GM23338 (cell line): ENCODE measurements around the gene RAB22A. TPM values are rescaled to one million over a fixed set of nuclear protein-coding genes. Genes with fewer than 3 reads are reported as not detected.

ENCODE experiments used
- ATAC-seq: fragments of 200-7000 bp; cut with Tn5 transposase; 3 replicates; pipeline ENCODE4 v1.9.1; 2020
- DNase-seq: peaks from one replicate; pipeline ENCODE4 v3.0.0-alpha.2; 2015; ENCODE audit warnings: low spot score
- H2AFZ ChIP-seq: fragments of 200-600 bp; sonication (generic); 2 replicates; pipeline ENCODE4 v1.8.0; 2016; ENCODE audit warnings: antibody characterized with exemption, mild to moderate bottlenecking, moderate library complexity
- H3F3A ChIP-seq: fragments of 200-600 bp; sonication (generic); replicated peaks from 2 replicates; pipeline ENCODE4 v1.8.0; 2017; ENCODE audit warnings: antibody characterized with exemption, mixed run types, low read depth
- H3K27ac ChIP-seq: fragments of 200-600 bp; sonication (generic); 2 replicates; pipeline ENCODE4 v1.6.1; 2016; ENCODE audit warnings: low read depth
- H3K27me3 ChIP-seq: fragments of 200-600 bp; sonication (generic); 2 replicates; pipeline ENCODE4 v1.8.0; 2016; ENCODE audit warnings: mild to moderate bottlenecking, mixed run types, moderate library complexity; ENCODE audit not compliant: insufficient read depth
- H3K36me3 ChIP-seq: fragments of 200-600 bp; sonication (generic); 2 replicates; pipeline ENCODE4 v1.8.0; 2016; ENCODE audit warnings: mild to moderate bottlenecking; ENCODE audit not compliant: insufficient read depth
- H3K4me1 ChIP-seq: fragments of 200-600 bp; sonication (generic); 2 replicates; pipeline ENCODE4 v1.8.0; 2016; ENCODE audit warnings: mild to moderate bottlenecking, moderate library complexity; ENCODE audit not compliant: insufficient read depth
- H3K4me2 ChIP-seq: fragments of 200-600 bp; sonication (generic); 2 replicates; pipeline ENCODE4 v1.7.1; 2017; ENCODE audit warnings: mixed run types
- H3K4me3 ChIP-seq: fragments of 200-600 bp; sonication (generic); 2 replicates; pipeline ENCODE4 v1.6.1; 2016; ENCODE audit warnings: mixed run types
- H3K79me2 ChIP-seq: fragments of 200-600 bp; sonication (generic); replicated peaks from 2 replicates; pipeline ENCODE4 v1.8.0; 2017; ENCODE audit warnings: mild to moderate bottlenecking; ENCODE audit not compliant: insufficient read depth
- H3K9me2 ChIP-seq: fragments of 200-600 bp; sonication (generic); 2 replicates; pipeline ENCODE4 v1.8.0; 2017; ENCODE audit not compliant: insufficient read depth
- H4K20me1 ChIP-seq: fragments of 200-600 bp; sonication (generic); replicated peaks from 2 replicates; pipeline ENCODE4 v1.8.0; 2017; ENCODE audit warnings: mild to moderate bottlenecking; ENCODE audit not compliant: insufficient read depth
- H3K27ac Mint-ChIP-seq: 2 replicates; pipeline ENCODE4 v1.8.0; 2020; ENCODE audit warnings: inconsistent platforms, mild to moderate bottlenecking, moderate library complexity, mixed read lengths
- H3K27me3 Mint-ChIP-seq: 3 replicates; pipeline ENCODE4 v1.8.0; 2022; ENCODE audit warnings: low read depth, mild to moderate bottlenecking, moderate library complexity, mixed read lengths, inconsistent platforms; ENCODE audit not compliant: insufficient read depth, poor library complexity
- H3K36me3 Mint-ChIP-seq: 3 replicates; pipeline ENCODE4 v1.8.0; 2021; ENCODE audit warnings: low read depth, mild to moderate bottlenecking, inconsistent platforms, moderate library complexity, mixed read lengths
- H3K4me1 Mint-ChIP-seq: 3 replicates; pipeline ENCODE4 v1.8.0; 2020; ENCODE audit warnings: mild to moderate bottlenecking, inconsistent platforms, mixed read lengths
- H3K4me3 Mint-ChIP-seq: 3 replicates; pipeline ENCODE4 v1.8.0; 2021; ENCODE audit warnings: moderate library complexity, mild to moderate bottlenecking, inconsistent platforms, mixed read lengths
- H3K9me3 Mint-ChIP-seq: 3 replicates; pipeline ENCODE4 v1.8.0; 2020; ENCODE audit warnings: moderate library complexity, mild to moderate bottlenecking, inconsistent platforms, mixed read lengths
- CREB1 ChIP-seq: fragments of 250-450 bp; sonication (Bioruptor Pico); IDR thresholded peaks from 2 replicates; pipeline ENCODE4 v1.5.0; 2020; ENCODE audit warnings: low read depth, mild to moderate bottlenecking, moderate library complexity
- CTCF ChIP-seq, 2 experiments: fragments of 200-600 bp in 1 of 2; sonication (generic) in 1 of 2; conservative IDR thresholded peaks; 2 replicates each; pipeline versions ENCODE4 v1.5.1 to v1.6.1; 2016 to 2017; ENCODE audit warnings: antibody characterized with exemption in 2 of 2, low read depth in 2 of 2, mild to moderate bottlenecking in 2 of 2, moderate library complexity in 1 of 2
- ETS1 ChIP-seq: IDR thresholded peaks from 2 replicates; pipeline ENCODE4 v1.6.1; 2016; ENCODE audit warnings: antibody characterized with exemption
- EZH2 ChIP-seq: fragments of 200-600 bp; sonication (generic); IDR thresholded peaks from one replicate; pipeline ENCODE4 v1.8.0; 2017; ENCODE audit warnings: antibody characterized with exemption, mild to moderate bottlenecking, low read depth; ENCODE audit not compliant: unreplicated experiment
- JUNB ChIP-seq: IDR thresholded peaks from one replicate; pipeline ENCODE4 v1.6.1; 2016; ENCODE audit warnings: antibody characterized with exemption; ENCODE audit not compliant: unreplicated experiment
- NANOG ChIP-seq: IDR thresholded peaks from 2 replicates; pipeline ENCODE4 v1.6.1; 2016; ENCODE audit warnings: antibody characterized with exemption, borderline replicate concordance
- POLR2AphosphoS5 ChIP-seq: IDR thresholded peaks from 2 replicates; pipeline ENCODE4 v1.6.1; 2016; ENCODE audit warnings: antibody characterized with exemption, low read depth
- REST ChIP-seq: IDR thresholded peaks from one replicate; pipeline ENCODE4 v1.6.1; 2018; ENCODE audit warnings: antibody characterized with exemption; ENCODE audit not compliant: unreplicated experiment
- STAT1 ChIP-seq: IDR thresholded peaks from one replicate; pipeline ENCODE4 v1.6.1; 2016; ENCODE audit warnings: antibody characterized with exemption; ENCODE audit not compliant: unreplicated experiment
- ZNF114 ChIP-seq: fragments of 250-450 bp; sonication (Bioruptor Pico); IDR thresholded peaks from 2 replicates; pipeline ENCODE4 v1.5.0; 2020; ENCODE audit warnings: mild to moderate bottlenecking, moderate library complexity
- ZNF331 ChIP-seq: fragments of 250-450 bp; sonication (Bioruptor Pico); IDR thresholded peaks from 2 replicates; pipeline ENCODE4 v1.5.0; 2020; ENCODE audit warnings: low read depth, mild to moderate bottlenecking, moderate library complexity
- ZNF462 ChIP-seq: fragments of 250-450 bp; sonication (Bioruptor Pico); IDR thresholded peaks from 2 replicates; pipeline ENCODE4 v1.5.0; 2020; ENCODE audit warnings: mild to moderate bottlenecking, moderate library complexity
- polyA plus RNA-seq: library from polyadenylated mRNA; unstranded; fragments of >200 nt; fragmentation: Nextera tagmentation; extraction: Ambion mirVana; gene quantifications from 2 replicates; pipeline ENCODE4 v1.2.1, GENCODE V29; 2016
- total RNA-seq: library from RNA; depleted of rRNA; stranded (reverse); fragments of >200 nt; shearing (Covaris generic); gene quantifications from 2 replicates; pipeline ENCODE4 v1.2.3, GENCODE V29; 2014

RAB22A gene
- total and polyA plus RNA-seq, 2 experiments from 2014 or later, result 3.3 to 6.8 TPM

- no peak overlapping the region for H3K4me2 ChIP-seq
- Mint-ChIP-seq H3K4me1 (peaks cover 22% of the 10 kb centered on the region), H3K9me3 (no peaks in the 10 kb centered on the region), H3K27me3 (peaks cover 1% of the 10 kb centered on the region), H3K4me3 (no peak overlapping the region), H3K36me3 (peaks cover 11% of the 10 kb centered on the region; the same call in 2 of the 3 replicates), H3K27ac (no peak overlapping the region)
- H3F3A ChIP-seq, result 0 out of 2 replicates have a peak, but pooled peaks cover 3% of the 10 kb centered on the region
- TF ChIP-seq STAT1, result no peak
- no peak for TF ChIP-seq NANOG
- no peak for TF ChIP-seq ZNF462 (CRISPR knock-in tag)
- no peak for TF ChIP-seq CREB1 (CRISPR knock-in tag)
- TF ChIP-seq JUNB, result no peak
- no peak for TF ChIP-seq ETS1
- no peak for TF ChIP-seq CTCF (conservative IDR thresholded peaks at IDR 0.05; ENCODE audit: low read depth in 2 of 2)
- TF ChIP-seq EZH2, result no peak
- no peak for TF ChIP-seq REST
- no peak for TF ChIP-seq POLR2AphosphoS5
- TF ChIP-seq ZNF331 (CRISPR knock-in tag), result no peak
- no peak for TF ChIP-seq ZNF114 (CRISPR knock-in tag)
- no peaks in the 10 kb centered on the region for H3K36me3 ChIP-seq
- peaks cover 23% of the 10 kb centered on the region for H3K4me1 ChIP-seq
- no peak overlapping the region for H3K27ac ChIP-seq
- no peak overlapping the region for H3K4me3 ChIP-seq
- DNase-seq, result no peak
- no peaks in the 10 kb centered on the region for H3K27me3 ChIP-seq
- peaks cover 22% of the 10 kb centered on the region for H3K9me2 ChIP-seq
- no peaks in the 10 kb centered on the region for H4K20me1 ChIP-seq
- ATAC-seq, result no peak
- H2AFZ ChIP-seq, result no peak overlapping the region
- H3K79me2 ChIP-seq, result peaks cover 29% of the 10 kb centered on the region
Observed at GRCh38 chr20:58339741-58340140, 30.2 kb downstream of the RAB22A start.
